Measurements from ENCODE around the gene DGKZ. TPM values are rescaled to one million over a fixed set of nuclear protein-coding genes. Genes with fewer than 3 reads are reported as not detected.

DGKZ gene
- polyA plus RNA-seq, 2 of the 4 experiments (the other 2 are of a cell fraction) = 12.8 to 28.4 TPM

DNA sequence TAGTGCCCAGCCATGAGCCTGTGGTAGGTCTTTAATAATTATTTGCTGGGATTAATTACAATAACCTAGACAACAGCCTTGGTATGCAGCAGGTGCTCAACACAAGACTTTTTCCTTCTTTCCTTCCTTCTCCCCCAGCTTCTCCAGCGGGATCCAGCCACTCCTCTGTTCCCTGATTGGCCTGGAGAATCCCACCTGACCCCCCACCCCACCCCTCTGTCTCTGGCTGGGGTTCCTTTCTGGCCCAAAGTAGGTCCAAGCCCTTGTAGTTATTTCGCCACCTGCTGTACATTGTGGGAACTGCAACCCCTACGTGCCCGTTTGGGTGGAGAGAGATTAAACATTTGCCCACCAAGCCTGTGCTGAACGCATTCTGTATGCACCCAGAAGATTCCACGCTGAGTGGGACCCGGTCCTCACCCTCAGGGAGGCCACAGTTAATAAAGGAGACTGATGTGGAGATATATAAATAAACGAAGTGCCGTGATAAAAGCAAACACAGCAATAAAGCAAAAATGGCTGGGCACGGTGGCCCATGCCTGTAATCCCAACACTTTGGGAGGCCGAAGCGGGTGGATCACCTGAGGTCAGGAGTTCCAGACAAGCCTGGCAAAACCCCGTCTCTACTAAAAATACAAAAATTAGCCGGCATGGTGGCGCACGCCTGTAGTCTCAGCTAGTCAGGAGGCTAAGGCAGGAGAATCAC lies 32.1 kb upstream of the DGKZ start:
- ChIA-PET POLR2A (interaction anchor here (4.0 kb wide), 1 partner anchor 72 kb away, joined by 21 read pairs; no protein-coding TSS in a partner anchor), CTCF (interaction anchor here (0.6 to 31.4 kb wide), 24 partner anchors 7 to 350 kb away, joined by 3 to 872 read pairs (median 4); partner anchors contain the start of genes CREB3L1 and DGKZ)
- TF ChIP-seq FOSB (CRISPR knock-in tag; IDR thresholded peaks at IDR 0.05) = no peak
- TF ChIP-seq TFCP2L1 (CRISPR knock-in tag; IDR thresholded peaks at IDR 0.05) = no peak
- TF ChIP-seq ESRRA (IDR thresholded peaks at IDR 0.05; ENCODE audit: borderline replicate concordance, low read length) = no peak
- TF ChIP-seq CHD4 (IDR thresholded peaks at IDR 0.05; ENCODE audit: borderline replicate concordance) = no peak
- no peak for TF ChIP-seq HDAC2 (IDR thresholded peaks at IDR 0.05)
- TF ChIP-seq, protein P1, sequence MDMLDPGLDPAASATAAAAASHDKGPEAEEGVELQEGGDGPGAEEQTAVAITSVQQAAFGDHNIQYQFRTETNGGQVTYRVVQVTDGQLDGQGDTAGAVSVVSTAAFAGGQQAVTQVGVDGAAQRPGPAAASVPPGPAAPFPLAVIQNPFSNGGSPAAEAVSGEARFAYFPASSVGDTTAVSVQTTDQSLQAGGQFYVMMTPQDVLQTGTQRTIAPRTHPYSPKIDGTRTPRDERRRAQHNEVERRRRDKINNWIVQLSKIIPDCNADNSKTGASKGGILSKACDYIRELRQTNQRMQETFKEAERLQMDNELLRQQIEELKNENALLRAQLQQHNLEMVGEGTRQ (IDR thresholded peaks at IDR 0.05) = peak; percentile 79
- no peak for TF ChIP-seq POLR2A (IDR thresholded peaks at IDR 0.05; ENCODE audit: low read length)
- TF ChIP-seq RNF2 (IDR thresholded peaks at IDR 0.05; ENCODE audit: borderline replicate concordance, low read depth) = no peak
- peak; percentile 73 to 78 for TF ChIP-seq RAD21 (conservative IDR thresholded peaks at IDR 0.05 in 1 of 2, IDR thresholded peaks at IDR 0.05 in 1 of 2)
- no peak for TF ChIP-seq PBX3 (IDR thresholded peaks at IDR 0.05)
- TF ChIP-seq, protein P2, sequence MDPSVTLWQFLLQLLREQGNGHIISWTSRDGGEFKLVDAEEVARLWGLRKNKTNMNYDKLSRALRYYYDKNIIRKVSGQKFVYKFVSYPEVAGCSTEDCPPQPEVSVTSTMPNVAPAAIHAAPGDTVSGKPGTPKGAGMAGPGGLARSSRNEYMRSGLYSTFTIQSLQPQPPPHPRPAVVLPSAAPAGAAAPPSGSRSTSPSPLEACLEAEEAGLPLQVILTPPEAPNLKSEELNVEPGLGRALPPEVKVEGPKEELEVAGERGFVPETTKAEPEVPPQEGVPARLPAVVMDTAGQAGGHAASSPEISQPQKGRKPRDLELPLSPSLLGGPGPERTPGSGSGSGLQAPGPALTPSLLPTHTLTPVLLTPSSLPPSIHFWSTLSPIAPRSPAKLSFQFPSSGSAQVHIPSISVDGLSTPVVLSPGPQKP (IDR thresholded peaks at IDR 0.05; ENCODE audit: low read depth, low read length) = no peak
- no peak for TF ChIP-seq BHLHE40 (IDR thresholded peaks at IDR 0.05; ENCODE audit: low read depth, low read length)
- TF ChIP-seq, protein P3, sequence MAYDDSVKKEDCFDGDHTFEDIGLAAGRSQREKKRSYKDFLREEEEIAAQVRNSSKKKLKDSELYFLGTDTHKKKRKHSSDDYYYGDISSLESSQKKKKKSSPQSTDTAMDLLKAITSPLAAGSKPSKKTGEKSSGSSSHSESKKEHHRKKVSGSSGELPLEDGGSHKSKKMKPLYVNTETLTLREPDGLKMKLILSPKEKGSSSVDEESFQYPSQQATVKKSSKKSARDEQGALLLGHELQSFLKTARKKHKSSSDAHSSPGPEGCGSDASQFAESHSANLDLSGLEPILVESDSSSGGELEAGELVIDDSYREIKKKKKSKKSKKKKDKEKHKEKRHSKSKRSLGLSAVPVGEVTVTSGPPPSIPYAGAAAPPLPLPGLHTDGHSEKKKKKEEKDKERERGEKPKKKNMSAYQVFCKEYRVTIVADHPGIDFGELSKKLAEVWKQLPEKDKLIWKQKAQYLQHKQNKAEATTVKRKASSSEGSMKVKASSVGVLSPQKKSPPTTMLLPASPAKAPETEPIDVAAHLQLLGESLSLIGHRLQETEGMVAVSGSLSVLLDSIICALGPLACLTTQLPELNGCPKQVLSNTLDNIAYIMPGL (CRISPR knock-in tag; IDR thresholded peaks at IDR 0.05; ENCODE audit: borderline replicate concordance) = no peak
- TF ChIP-seq CHD2 (IDR thresholded peaks at IDR 0.05; ENCODE audit: low read length, partially characterized antibody) = no peak
- TF ChIP-seq SMC3 (IDR thresholded peaks at IDR 0.05) = peak; percentile 83
- no peak for TF ChIP-seq ATOH8 (CRISPR knock-in tag; IDR thresholded peaks at IDR 0.05; ENCODE audit: low read depth)
- TF ChIP-seq MAFK (IDR thresholded peaks at IDR 0.05; ENCODE audit: partially characterized antibody) = peak; percentile 49
- TF ChIP-seq ZFP36 (IDR thresholded peaks at IDR 0.05; ENCODE audit: borderline replicate concordance, partially characterized antibody) = no peak
- TF ChIP-seq, protein P4, sequence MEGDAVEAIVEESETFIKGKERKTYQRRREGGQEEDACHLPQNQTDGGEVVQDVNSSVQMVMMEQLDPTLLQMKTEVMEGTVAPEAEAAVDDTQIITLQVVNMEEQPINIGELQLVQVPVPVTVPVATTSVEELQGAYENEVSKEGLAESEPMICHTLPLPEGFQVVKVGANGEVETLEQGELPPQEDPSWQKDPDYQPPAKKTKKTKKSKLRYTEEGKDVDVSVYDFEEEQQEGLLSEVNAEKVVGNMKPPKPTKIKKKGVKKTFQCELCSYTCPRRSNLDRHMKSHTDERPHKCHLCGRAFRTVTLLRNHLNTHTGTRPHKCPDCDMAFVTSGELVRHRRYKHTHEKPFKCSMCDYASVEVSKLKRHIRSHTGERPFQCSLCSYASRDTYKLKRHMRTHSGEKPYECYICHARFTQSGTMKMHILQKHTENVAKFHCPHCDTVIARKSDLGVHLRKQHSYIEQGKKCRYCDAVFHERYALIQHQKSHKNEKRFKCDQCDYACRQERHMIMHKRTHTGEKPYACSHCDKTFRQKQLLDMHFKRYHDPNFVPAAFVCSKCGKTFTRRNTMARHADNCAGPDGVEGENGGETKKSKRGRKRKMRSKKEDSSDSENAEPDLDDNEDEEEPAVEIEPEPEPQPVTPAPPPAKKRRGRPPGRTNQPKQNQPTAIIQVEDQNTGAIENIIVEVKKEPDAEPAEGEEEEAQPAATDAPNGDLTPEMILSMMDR (IDR thresholded peaks at IDR 0.05) = peak; percentile 80
- no peak for TF ChIP-seq FOXS1 (CRISPR knock-in tag; IDR thresholded peaks at IDR 0.05)
- peak overlapping the region; percentile 13; the same call in 1 of the 3 replicates for H3K4me2 ChIP-seq
- no peak overlapping the region for H3K4me3 ChIP-seq
- no peak overlapping the region; a peak in 1 of 6 replicates for H3K27ac ChIP-seq
- peak; percentile 69 to 96 for ATAC-seq
- FAIRE-seq = peak; percentile 7
- H3K4me1 ChIP-seq = peaks cover under 1% of the 10 kb centered on the region; the same call in 1 of the 3 replicates
- H3K9me3 ChIP-seq = no peaks in the 10 kb centered on the region
- WGBS (ENCODE audit: missing lambda C conversion rate) = 35% methylated on average over 16 of the region's 16 CpGs
- peak; percentile 87 to 98 for DNase-seq (ENCODE audit: low read depth in 1 of 2, low spot score in 1 of 2)
